Measurements from ENCODE around the gene PTPN4. TPM values are rescaled to one million over a fixed set of nuclear protein-coding genes. Genes with fewer than 3 reads are reported as not detected.

Gene PTPN4, protein sequence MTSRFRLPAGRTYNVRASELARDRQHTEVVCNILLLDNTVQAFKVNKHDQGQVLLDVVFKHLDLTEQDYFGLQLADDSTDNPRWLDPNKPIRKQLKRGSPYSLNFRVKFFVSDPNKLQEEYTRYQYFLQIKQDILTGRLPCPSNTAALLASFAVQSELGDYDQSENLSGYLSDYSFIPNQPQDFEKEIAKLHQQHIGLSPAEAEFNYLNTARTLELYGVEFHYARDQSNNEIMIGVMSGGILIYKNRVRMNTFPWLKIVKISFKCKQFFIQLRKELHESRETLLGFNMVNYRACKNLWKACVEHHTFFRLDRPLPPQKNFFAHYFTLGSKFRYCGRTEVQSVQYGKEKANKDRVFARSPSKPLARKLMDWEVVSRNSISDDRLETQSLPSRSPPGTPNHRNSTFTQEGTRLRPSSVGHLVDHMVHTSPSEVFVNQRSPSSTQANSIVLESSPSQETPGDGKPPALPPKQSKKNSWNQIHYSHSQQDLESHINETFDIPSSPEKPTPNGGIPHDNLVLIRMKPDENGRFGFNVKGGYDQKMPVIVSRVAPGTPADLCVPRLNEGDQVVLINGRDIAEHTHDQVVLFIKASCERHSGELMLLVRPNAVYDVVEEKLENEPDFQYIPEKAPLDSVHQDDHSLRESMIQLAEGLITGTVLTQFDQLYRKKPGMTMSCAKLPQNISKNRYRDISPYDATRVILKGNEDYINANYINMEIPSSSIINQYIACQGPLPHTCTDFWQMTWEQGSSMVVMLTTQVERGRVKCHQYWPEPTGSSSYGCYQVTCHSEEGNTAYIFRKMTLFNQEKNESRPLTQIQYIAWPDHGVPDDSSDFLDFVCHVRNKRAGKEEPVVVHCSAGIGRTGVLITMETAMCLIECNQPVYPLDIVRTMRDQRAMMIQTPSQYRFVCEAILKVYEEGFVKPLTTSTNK
- 32.9 TPM for total RNA-seq

GRCh38 chr2:119759451-119760236, at the start of gene PTPN4:
Gene PTPN4, plus strand, starts transcription at chr2:119759922. Its CDS starts 49,932 bp downstream, at chr2:119809854.
- peak; percentile 97 for DNase-seq (ENCODE audit: low spot score)

DNA sequence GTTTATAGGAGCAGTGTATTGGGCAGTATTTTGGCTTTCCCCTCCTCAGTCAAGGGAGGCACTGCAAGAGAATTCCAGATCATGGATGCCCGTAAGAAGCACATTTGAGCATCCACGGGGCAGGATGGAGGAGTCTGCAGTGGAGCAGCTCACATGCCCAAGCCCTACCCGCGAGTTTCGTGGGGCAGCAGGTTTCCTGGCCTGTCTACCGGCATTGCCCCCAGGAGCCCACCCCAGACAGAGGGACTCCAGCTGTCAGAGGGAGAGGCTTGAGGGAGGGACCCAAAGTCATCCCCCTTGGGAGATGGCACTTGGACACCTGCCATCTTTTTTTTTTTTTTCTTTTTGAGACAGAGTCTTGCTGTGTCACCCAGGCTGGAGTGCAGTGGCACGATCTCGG, 49.4 kb upstream of the PTPN4 start:
- DNase-seq (ENCODE audit: low spot score) = no peak

DNA sequence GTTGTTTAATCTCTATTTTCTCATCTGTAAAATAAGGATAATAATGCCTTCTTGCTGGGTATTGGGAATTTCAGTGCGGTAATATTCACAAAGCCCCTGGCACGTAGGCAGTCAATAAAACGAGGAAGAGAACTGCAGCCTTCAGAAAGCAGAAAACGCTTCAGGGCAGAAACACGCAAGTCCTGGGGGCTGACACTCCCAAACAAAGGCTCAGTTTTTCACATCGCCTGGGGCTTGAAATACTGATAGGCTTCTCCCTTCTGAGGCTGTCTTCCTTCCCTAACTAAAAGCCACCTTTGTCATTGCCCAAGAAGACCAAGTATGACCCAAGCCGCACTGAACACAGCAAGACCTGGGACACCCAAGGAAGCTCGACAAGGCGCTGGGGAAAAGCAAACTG, 48.4 kb upstream of the PTPN4 start:
- DNase-seq (ENCODE audit: low spot score) = no peak

GRCh38 chr2:119712571-119712970, 47.2 kb upstream of the PTPN4 start:
- no peak for DNase-seq (ENCODE audit: low spot score)

DNA sequence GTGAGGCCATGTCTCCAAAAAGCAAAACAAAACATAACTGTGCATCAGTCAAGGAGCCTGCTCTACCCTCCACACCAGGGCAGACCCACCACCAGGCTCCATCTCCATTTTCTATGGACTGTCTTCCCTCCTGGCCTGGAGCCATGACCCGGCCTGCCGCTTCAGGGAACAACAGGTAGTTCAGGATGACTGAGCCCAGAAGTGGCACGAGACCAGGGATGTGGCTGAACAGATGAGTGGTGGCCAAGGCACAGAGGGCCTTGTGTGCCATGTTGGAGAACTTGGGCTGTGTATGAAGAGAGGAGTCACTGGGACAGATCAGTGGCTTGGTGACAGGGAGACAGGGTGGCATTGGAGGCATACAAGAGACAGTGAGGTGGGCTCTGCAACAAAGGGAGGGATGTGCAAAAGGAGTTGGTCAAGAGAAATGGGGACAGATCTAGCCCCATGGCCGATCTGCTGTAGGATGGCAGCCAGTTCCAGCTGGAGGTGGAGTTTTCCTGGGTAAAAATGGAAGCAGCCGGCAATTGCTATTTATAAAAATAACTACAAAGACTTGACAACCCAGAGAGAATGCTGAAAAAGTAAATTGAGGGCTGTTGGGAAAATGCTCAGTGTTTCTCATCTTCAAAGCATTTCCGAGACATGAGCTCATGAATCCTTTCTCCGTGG, 45.8 kb upstream of the PTPN4 start:
- DNase-seq (ENCODE audit: low spot score) = no peak

GRCh38 chr2:119715409-119716283, 44.1 kb upstream of the PTPN4 start:
- DNase-seq (ENCODE audit: low spot score) = no peak

GRCh38 chr2:119716284-119716672, 43.4 kb upstream of the PTPN4 start:
- no peak for DNase-seq (ENCODE audit: low spot score)

- DNase-seq (ENCODE audit: low spot score) = no peak
These were observed 41.0 kb upstream of the PTPN4 start for GRCh38 chr2:119718501-119719260.

- DNase-seq (ENCODE audit: low spot score) = no peak
These were observed 40.5 kb upstream of the PTPN4 start for GRCh38 chr2:119719261-119719627.

GRCh38 chr2:119721043-119721442, 38.7 kb upstream of the PTPN4 start:
- no peak for DNase-seq (ENCODE audit: low spot score)

GRCh38 chr2:119721462-119721861, 38.3 kb upstream of the PTPN4 start:
- no peak for DNase-seq (ENCODE audit: low spot score)

DNA sequence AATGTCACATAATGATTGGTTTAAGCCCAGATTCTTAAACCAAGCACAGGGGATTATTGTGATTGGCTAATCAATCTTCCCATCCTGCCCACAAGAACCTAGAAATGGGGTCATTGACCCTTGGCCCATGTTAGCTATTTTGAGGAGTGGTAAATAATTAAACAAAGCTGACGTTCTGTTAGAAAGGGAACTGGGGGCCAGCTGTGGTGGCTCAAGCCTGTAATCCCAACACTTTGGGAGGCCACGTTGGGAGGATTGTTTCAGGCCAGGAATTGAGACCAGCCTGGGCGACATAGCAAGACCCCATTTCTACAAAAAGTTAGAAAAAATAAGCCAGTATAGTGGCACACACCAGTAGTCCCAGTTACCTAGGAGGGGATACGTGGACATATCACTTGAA, 37.8 kb upstream of the PTPN4 start:
- no peak for DNase-seq (ENCODE audit: low spot score)

- no peak for DNase-seq (ENCODE audit: low spot score)
These were observed 36.5 kb upstream of the PTPN4 start for GRCh38 chr2:119723186-119723585.

- DNase-seq (ENCODE audit: low spot score) = no peak
These were observed 35.8 kb upstream of the PTPN4 start for GRCh38 chr2:119723784-119724467.

- DNase-seq (ENCODE audit: low spot score) = no peak
These were observed 34.9 kb upstream of the PTPN4 start for GRCh38 chr2:119724656-119725485.

- DNase-seq (ENCODE audit: low spot score) = no peak
These were observed 32.2 kb upstream of the PTPN4 start for GRCh38 chr2:119727493-119727892.

- no peak for DNase-seq (ENCODE audit: low spot score)
These were observed 31.3 kb upstream of the PTPN4 start for GRCh38 chr2:119728421-119728820.

DNA sequence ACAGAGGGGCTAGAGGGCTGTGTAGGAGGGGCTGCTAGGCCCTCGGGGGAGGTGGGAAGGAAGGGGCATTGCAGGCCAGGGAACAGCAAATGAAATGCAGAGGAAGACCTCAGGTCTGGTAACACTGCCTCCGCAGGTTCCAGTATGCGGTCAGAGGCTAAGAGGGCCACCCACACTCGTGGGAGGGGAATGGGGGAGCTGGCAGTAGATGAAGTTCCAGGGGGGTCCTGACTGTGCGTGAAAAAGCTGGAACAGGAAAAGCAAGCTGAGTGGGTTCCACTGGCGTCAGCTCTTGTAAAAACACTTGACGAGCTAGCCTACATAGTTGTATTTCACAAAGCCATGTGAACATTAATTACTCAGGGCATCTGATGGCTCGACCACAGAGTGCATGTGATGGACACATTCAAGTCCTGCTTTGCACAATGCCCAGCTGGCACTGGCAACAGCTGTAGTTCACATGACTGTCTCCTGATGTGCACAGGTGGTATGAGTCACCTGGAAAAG, 29.0 kb upstream of the PTPN4 start:
- no peak for DNase-seq (ENCODE audit: low spot score)
